HL-60 (cell line): ENCODE results near the gene PNN.

Experiments
- POLR2AphosphoS5 ChIP-seq: IDR thresholded peaks from 2 replicates; pipeline ENCODE4 v1.6.1; 2012; ENCODE audit warnings: low read depth
- TF ChIP-seq, protein P1 (sequence below): IDR thresholded peaks from one replicate; pipeline ENCODE4 v1.5.1; 2011; ENCODE audit warnings: low read length, control low read depth, inconsistent platforms; ENCODE audit not compliant: insufficient read depth
- TF ChIP-seq, protein P2 (sequence below): IDR thresholded peaks from 2 replicates; pipeline ENCODE4 v1.6.1; 2012; ENCODE audit warnings: low read depth; ENCODE audit not compliant: insufficient replicate concordance

DNA sequence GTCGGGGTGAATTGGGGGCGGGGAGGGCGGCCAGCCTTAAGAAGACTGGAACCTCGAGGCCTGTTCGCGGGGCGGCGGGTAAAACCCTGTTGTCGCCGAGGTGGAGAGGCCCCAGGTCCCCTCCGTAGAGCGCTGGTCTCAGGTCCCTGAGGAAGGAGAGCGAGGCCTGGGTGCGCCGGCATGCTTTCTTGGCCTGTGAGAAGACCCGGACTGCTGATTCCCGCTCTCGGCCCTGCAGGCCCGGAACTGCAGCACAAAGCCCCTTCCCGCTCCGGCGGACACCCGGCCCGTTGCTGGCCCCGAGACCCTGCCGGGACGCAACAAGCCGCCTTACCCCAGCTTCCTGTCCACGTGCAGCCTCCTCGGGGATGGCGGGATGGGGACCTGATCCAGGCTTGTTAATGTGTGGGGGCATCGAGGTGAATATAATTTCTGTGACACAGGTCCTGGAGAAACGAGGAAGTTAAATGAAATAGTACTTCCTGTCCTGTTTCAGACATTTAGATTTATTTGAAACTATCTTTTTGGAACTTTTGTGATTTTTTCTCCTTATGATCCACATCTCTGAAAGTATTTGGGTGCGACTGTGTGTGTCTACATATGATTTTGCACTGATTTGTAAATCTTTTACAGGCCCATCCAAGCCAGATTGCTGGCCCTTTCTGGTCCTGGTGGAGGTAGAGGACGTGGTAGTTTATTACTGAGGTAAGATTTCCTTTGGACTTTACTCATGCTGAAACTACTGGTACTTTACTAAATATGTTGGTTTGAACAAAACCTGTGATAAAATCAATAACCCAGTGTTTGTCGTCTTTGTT lies 600 bp downstream of the PNN start:
- TF ChIP-seq, protein P1, sequence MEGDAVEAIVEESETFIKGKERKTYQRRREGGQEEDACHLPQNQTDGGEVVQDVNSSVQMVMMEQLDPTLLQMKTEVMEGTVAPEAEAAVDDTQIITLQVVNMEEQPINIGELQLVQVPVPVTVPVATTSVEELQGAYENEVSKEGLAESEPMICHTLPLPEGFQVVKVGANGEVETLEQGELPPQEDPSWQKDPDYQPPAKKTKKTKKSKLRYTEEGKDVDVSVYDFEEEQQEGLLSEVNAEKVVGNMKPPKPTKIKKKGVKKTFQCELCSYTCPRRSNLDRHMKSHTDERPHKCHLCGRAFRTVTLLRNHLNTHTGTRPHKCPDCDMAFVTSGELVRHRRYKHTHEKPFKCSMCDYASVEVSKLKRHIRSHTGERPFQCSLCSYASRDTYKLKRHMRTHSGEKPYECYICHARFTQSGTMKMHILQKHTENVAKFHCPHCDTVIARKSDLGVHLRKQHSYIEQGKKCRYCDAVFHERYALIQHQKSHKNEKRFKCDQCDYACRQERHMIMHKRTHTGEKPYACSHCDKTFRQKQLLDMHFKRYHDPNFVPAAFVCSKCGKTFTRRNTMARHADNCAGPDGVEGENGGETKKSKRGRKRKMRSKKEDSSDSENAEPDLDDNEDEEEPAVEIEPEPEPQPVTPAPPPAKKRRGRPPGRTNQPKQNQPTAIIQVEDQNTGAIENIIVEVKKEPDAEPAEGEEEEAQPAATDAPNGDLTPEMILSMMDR = no peak
- TF ChIP-seq, protein P2, sequence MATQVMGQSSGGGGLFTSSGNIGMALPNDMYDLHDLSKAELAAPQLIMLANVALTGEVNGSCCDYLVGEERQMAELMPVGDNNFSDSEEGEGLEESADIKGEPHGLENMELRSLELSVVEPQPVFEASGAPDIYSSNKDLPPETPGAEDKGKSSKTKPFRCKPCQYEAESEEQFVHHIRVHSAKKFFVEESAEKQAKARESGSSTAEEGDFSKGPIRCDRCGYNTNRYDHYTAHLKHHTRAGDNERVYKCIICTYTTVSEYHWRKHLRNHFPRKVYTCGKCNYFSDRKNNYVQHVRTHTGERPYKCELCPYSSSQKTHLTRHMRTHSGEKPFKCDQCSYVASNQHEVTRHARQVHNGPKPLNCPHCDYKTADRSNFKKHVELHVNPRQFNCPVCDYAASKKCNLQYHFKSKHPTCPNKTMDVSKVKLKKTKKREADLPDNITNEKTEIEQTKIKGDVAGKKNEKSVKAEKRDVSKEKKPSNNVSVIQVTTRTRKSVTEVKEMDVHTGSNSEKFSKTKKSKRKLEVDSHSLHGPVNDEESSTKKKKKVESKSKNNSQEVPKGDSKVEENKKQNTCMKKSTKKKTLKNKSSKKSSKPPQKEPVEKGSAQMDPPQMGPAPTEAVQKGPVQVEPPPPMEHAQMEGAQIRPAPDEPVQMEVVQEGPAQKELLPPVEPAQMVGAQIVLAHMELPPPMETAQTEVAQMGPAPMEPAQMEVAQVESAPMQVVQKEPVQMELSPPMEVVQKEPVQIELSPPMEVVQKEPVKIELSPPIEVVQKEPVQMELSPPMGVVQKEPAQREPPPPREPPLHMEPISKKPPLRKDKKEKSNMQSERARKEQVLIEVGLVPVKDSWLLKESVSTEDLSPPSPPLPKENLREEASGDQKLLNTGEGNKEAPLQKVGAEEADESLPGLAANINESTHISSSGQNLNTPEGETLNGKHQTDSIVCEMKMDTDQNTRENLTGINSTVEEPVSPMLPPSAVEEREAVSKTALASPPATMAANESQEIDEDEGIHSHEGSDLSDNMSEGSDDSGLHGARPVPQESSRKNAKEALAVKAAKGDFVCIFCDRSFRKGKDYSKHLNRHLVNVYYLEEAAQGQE = no peak
- TF ChIP-seq POLR2AphosphoS5 = no peak
